T-helper 1 cell treated with Interleukin-12 subunit alpha and Interleukin-12 subunit beta and Interleukin-4 antibody, amounts not matched to agents 30 ng/mL and 1 ng/mL, for 36 hours (primary cell): ENCODE results near the gene ALX4. TPM values are rescaled to one million over a fixed set of nuclear protein-coding genes. Genes with fewer than 3 reads are reported as not detected.

ENCODE experiments used
- intact Hi-C: fragments of 100-400 bp; cut with micrococcal nuclease; formaldehyde crosslinking; loops from one replicate; pipeline ENCODE4 v1.15.1; 2024
- total RNA-seq: library from RNA; stranded (reverse); gene quantifications from 2 replicates; pipeline ENCODE4 v1.2.3, GENCODE V29; 2022

The ALX4 gene
- total RNA-seq, 1 donor from 2014 or later: not detected

- intact Hi-C loops: no loop called here
These were observed 40.3 kb downstream of the ALX4 start for GRCh38 chr11:44269369-44270351.

GRCh38 chr11:44268614-44269080 lies 41.3 kb downstream of the ALX4 start:
- intact Hi-C loops: no loop called here

GRCh38 chr11:44267750-44268613 lies 42.0 kb downstream of the ALX4 start:
- intact Hi-C loops: no loop called here

- intact Hi-C loops: no loop called here
These were observed 42.8 kb downstream of the ALX4 start for GRCh38 chr11:44267006-44267749.

GRCh38 chr11:44266056-44266780 lies 43.7 kb downstream of the ALX4 start:
- intact Hi-C loops: no loop called here

- intact Hi-C loops: no loop called here
These were observed 45.2 kb downstream of the ALX4 start for GRCh38 chr11:44264761-44265160.

- intact Hi-C loops: no loop called here
These were observed 45.5 kb downstream of the ALX4 start for GRCh38 chr11:44264438-44264749.

GRCh38 chr11:44263738-44264437 lies 46.1 kb downstream of the ALX4 start:
- intact Hi-C loops: no loop called here

GRCh38 chr11:44261800-44262591 lies 47.9 kb downstream of the ALX4 start:
- intact Hi-C loops: no loop called here

- intact Hi-C loops: no loop called here
These were observed 49.9 kb downstream of the ALX4 start for GRCh38 chr11:44260081-44260480.

- intact Hi-C loops: no loop called here
These were observed 51.0 kb downstream of the ALX4 start for GRCh38 chr11:44258839-44259420.

GRCh38 chr11:44258190-44258489 lies 51.8 kb downstream of the ALX4 start:
- intact Hi-C loops: no loop called here

- intact Hi-C loops: no loop called here
These were observed 52.4 kb downstream of the ALX4 start for GRCh38 chr11:44257338-44258189.

- intact Hi-C loops: no loop called here
These were observed 53.2 kb downstream of the ALX4 start for GRCh38 chr11:44256673-44257291.

GRCh38 chr11:44255406-44256071 lies 54.4 kb downstream of the ALX4 start:
- intact Hi-C loops: no loop called here

- intact Hi-C loops: no loop called here
These were observed 56.8 kb downstream of the ALX4 start for GRCh38 chr11:44252999-44253602.

- intact Hi-C loops: no loop called here
These were observed 59.5 kb downstream of the ALX4 start for GRCh38 chr11:44250421-44250820.
